BJ (cell line): ENCODE measurements around the gene MGAT4B. TPM values are rescaled to one million over a fixed set of nuclear protein-coding genes. Genes with fewer than 3 reads are reported as not detected.

ENCODE experiments used
- CTCF ChIA-PET: fragments of 350-600 bp; formaldehyde crosslinking; extraction: SDS; loops from one replicate; lab custom pipeline; 2021; ENCODE audit warnings: antibody characterized with exemption, inconsistent platforms; lab: Yijun Ruan, JAX
- POLR2A ChIA-PET: fragments of 300-600 bp; sonication (Branson Sonifier 250); formaldehyde crosslinking; extraction: SDS; loops from one replicate; lab custom pipeline; 2021; ENCODE audit warnings: antibody characterized with exemption; lab: Charles Lee
- DNase-seq: peaks from one replicate; pipeline ENCODE4 v3.0.0-alpha.2; 2011; ENCODE audit warnings: low read depth
- H3K27me3 ChIP-seq: 2 replicates; pipeline ENCODE4 v1.6.0; 2011; ENCODE audit warnings: low read length; ENCODE audit not compliant: control insufficient read depth, insufficient read depth
- H3K36me3 ChIP-seq: 2 replicates; pipeline ENCODE4 v1.5.1; 2011; ENCODE audit warnings: low read length; ENCODE audit not compliant: control insufficient read depth, insufficient read depth
- H3K4me3 ChIP-seq: 2 replicates; pipeline ENCODE4 v1.5.1; 2011; ENCODE audit warnings: low read depth, mild to moderate bottlenecking, control low read depth, low read length
- CTCF ChIP-seq: IDR thresholded peaks from 2 replicates; pipeline ENCODE4 v1.5.1; 2011; ENCODE audit warnings: low read depth, mild to moderate bottlenecking, control low read depth, inconsistent platforms, low read length, moderate library complexity; ENCODE audit not compliant: insufficient read depth
- polyA plus RNA-seq: library from polyadenylated mRNA; depleted of rRNA; stranded (reverse); fragments of >200 nt; gene quantifications from 2 replicates; pipeline ENCODE4 v1.2.3, GENCODE V29; 2011

The MGAT4B gene
- polyA plus RNA-seq, 1 experiment, result 131 TPM

- ChIA-PET CTCF (interaction anchor here (1.0 to 4.0 kb wide), 3 partner anchors 16 to 17 kb away, joined by 3 to 17 read pairs (median 4); no protein-coding TSS in a partner anchor), POLR2A (no interaction called here)
- H3K4me3 ChIP-seq, result no peak overlapping the region
- TF ChIP-seq CTCF, result no peak
- no peaks in the 10 kb centered on the region for H3K27me3 ChIP-seq
- DNase-seq, result no peak
- H3K36me3 ChIP-seq, result peaks cover 17% of the 10 kb centered on the region
These were observed 26.8 kb downstream of the MGAT4B start for GRCh38 chr5:179779826-179780225.

- ChIA-PET POLR2A (no interaction called here), CTCF (interaction anchor here (1.2 to 4.0 kb wide), 2 partner anchors 10 to 15 kb away, joined by 4 to 17 read pairs; no protein-coding TSS in a partner anchor)
- no peak for TF ChIP-seq CTCF
- H3K4me3 ChIP-seq, result no peak overlapping the region
- H3K27me3 ChIP-seq, result no peaks in the 10 kb centered on the region
- H3K36me3 ChIP-seq, result peaks cover 27% of the 10 kb centered on the region
- no peak for DNase-seq
These were observed 28.1 kb downstream of the MGAT4B start for GRCh38 chr5:179778591-179778990.

- TF ChIP-seq CTCF, result no peak
- POLR2A ChIA-PET, result no interaction called here
- CTCF ChIA-PET, result interaction anchor here (1.2 to 4.0 kb wide), 3 partner anchors 9 to 18 kb away, joined by 4 to 17 read pairs (median 6); no protein-coding TSS in a partner anchor
- H3K27me3 ChIP-seq, result no peaks in the 10 kb centered on the region
- peaks cover 30% of the 10 kb centered on the region for H3K36me3 ChIP-seq
- H3K4me3 ChIP-seq, result no peak overlapping the region
- DNase-seq, result no peak
These were observed 28.8 kb downstream of the MGAT4B start for GRCh38 chr5:179777909-179778308.

GRCh38 chr5:179777456-179777855, 29.2 kb downstream of the MGAT4B start:
- ChIA-PET POLR2A (no interaction called here), CTCF (interaction anchor here (0.7 to 4.0 kb wide), 4 partner anchors 9 to 19 kb away, joined by 3 to 17 read pairs (median 5); no protein-coding TSS in a partner anchor)
- DNase-seq, result no peak
- H3K27me3 ChIP-seq, result no peaks in the 10 kb centered on the region
- H3K4me3 ChIP-seq, result no peak overlapping the region
- peaks cover 30% of the 10 kb centered on the region for H3K36me3 ChIP-seq
- TF ChIP-seq CTCF, result no peak

- Histone ChIP-seq H3K27me3 (no peaks in the 10 kb centered on the region), H3K36me3 (peaks cover 30% of the 10 kb centered on the region), H3K4me3 (no peak overlapping the region)
- no peak for DNase-seq
- ChIA-PET CTCF (interaction anchor here (1.6 to 4.0 kb wide), 2 partner anchors 13 to 20 kb away, joined by 6 to 17 read pairs; no protein-coding TSS in a partner anchor), POLR2A (no interaction called here)
- TF ChIP-seq CTCF, result no peak
These were observed 30.2 kb downstream of the MGAT4B start for GRCh38 chr5:179776411-179776938.
